GM12873 (cell line): Measurements from ENCODE around the gene ITPR3.

Experiments
- TF ChIP-seq, protein P1 (sequence below): IDR thresholded peaks from 2 replicates; pipeline ENCODE4 v1.5.1; 2012; ENCODE audit warnings: low read depth, mild to moderate bottlenecking, moderate library complexity, low read length, control low read depth; ENCODE audit not compliant: insufficient read depth; ENCODE audit errors: missing control alignments

The ITPR3 gene

GRCh38 chr6:33634946-33635345 is 13.8 kb downstream of the ITPR3 start:
- TF ChIP-seq, protein P1, sequence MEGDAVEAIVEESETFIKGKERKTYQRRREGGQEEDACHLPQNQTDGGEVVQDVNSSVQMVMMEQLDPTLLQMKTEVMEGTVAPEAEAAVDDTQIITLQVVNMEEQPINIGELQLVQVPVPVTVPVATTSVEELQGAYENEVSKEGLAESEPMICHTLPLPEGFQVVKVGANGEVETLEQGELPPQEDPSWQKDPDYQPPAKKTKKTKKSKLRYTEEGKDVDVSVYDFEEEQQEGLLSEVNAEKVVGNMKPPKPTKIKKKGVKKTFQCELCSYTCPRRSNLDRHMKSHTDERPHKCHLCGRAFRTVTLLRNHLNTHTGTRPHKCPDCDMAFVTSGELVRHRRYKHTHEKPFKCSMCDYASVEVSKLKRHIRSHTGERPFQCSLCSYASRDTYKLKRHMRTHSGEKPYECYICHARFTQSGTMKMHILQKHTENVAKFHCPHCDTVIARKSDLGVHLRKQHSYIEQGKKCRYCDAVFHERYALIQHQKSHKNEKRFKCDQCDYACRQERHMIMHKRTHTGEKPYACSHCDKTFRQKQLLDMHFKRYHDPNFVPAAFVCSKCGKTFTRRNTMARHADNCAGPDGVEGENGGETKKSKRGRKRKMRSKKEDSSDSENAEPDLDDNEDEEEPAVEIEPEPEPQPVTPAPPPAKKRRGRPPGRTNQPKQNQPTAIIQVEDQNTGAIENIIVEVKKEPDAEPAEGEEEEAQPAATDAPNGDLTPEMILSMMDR, result no peak

GRCh38 chr6:33636655-33637054 is 15.5 kb downstream of the ITPR3 start:
- TF ChIP-seq, protein P1, result no peak

DNA sequence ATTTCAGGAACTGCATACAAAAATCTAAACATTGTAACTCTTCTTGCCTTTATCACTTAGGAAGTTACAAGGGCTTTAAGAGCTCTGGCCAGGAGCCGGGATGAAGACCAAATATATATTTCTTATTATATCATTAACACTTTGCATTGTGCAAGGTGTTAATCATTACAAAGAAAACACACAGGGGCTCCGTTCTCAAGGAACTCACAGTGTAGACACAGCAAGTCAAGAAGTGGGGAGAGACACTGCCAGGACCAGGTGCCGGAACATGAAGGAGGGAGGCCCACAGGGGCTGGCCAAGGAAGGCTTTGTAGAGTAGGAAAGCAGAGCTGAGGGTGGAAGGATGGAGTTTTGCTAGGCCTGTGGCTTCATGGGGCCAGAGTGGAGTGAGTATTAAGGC is 17.4 kb downstream of the ITPR3 start:
- TF ChIP-seq, protein P1, result no peak

DNA sequence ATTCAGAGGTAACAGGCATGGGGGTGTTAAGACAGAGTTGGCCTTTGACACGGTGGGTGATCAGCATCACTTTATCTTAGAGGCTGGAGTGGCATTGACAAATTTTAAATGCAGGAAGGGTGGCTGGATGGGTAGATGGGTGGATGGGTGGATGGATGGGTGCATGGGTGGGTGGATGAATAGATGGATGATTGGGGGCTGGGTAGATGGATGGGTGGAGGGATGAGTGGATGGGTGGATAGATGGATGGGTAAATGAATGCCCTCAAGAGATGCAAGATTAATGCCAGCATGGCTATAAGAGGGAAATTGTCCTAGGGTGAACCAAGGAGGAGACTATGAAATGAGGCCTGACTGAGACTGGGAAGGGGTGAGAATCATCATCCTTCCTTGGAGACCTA is 18.4 kb downstream of the ITPR3 start:
- TF ChIP-seq, protein P1, result no peak

DNA sequence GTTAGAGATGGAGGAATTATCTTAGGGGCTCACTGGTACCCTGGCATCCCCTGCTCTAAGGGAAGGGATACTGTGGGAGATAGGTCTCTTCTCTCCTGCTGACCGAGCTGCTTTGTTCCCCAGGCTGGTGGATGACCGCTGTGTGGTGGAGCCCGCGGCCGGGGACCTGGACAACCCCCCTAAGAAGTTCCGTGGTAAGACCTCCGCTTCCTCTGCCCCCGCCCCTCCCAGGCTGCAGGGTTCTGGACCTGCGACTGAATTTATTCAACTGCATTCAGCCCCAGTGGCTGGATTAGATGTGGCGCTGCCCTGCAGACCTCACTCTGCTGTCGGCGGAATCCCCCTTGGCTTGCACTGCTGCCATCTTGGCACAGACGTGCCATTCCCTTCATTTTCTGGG is 19.2 kb downstream of the ITPR3 start:
- TF ChIP-seq, protein P1, result no peak

- TF ChIP-seq, protein P1, result no peak
Measured at GRCh38 chr6:33641144-33641543, 20.0 kb downstream of the ITPR3 start.

- TF ChIP-seq, protein P1, result no peak
Measured at GRCh38 chr6:33641602-33642001, 20.5 kb downstream of the ITPR3 start.
